K562 (cell line): Measurements from ENCODE around the gene NRM. TPM values are rescaled to one million over a fixed set of nuclear protein-coding genes. Genes with fewer than 3 reads are reported as not detected.
A peak's percentile ranks its signal among the peaks of the same experiment; 100 is the strongest.

Source experiments
- HCFC1 ChIP-seq: IDR thresholded peaks from 2 replicates; pipeline ENCODE4 v1.6.1; 2012; ENCODE audit warnings: low read depth, low read length, improper control_type of control experiment
- KLF6 ChIP-seq: fragments of 250-450 bp; sonication (Bioruptor Pico); IDR thresholded peaks from 2 replicates; pipeline ENCODE4 v1.4.0; 2020; ENCODE audit warnings: mild to moderate bottlenecking, moderate library complexity, borderline replicate concordance
- RNF2 ChIP-seq: sonication (generic); IDR thresholded peaks from 2 replicates; pipeline ENCODE4 v1.6.1; 2016
- SMAD2 ChIP-seq: fragments of 150-350 bp; IDR thresholded peaks from 2 replicates; pipeline ENCODE4 v1.6.1; 2014; ENCODE audit warnings: low read depth, mild to moderate bottlenecking, low read length
- ZNF12 ChIP-seq: sonication (generic); formaldehyde crosslinking; IDR thresholded peaks from 2 replicates; pipeline ENCODE4 v1.4.0; 2020; ENCODE audit warnings: mild to moderate bottlenecking, missing genetic modification reagents
- polyA plus RNA-seq, 8 experiments: library from polyadenylated mRNA; depleted of rRNA in 4 of 8; stranded (reverse) in 5 of 8; unstranded in 3 of 8; fragments of >200 nt; fragmentation: Nextera tagmentation in 2 of 8; fragmentation: Illumina TruSeq in 1 of 8; extraction: Ambion mirVana in 2 of 8; extraction: Trizol in 1 of 8; gene quantifications; 2 replicates each; pipeline versions ENCODE4 v1.2.1 to v1.2.3, GENCODE V29; 2011 to 2014; ENCODE audit warnings: inconsistent platforms in 1 of 8, missing spikeins in 1 of 8
- total RNA-seq, 7 experiments: library from RNA; depleted of rRNA in 6 of 7; stranded (reverse); fragments of >200 nt in 6 of 7; fragmentation: Illumina TruSeq in 2 of 7; extraction: Trizol in 2 of 7; gene quantifications; 2 replicates each; pipeline versions ENCODE4 v1.2.1 to v1.2.3, GENCODE V29; 2011 to 2021; ENCODE audit warnings: low replicate concordance in 1 of 7
- TF ChIP-seq, protein P1 (sequence below): fragments of 250-450 bp; sonication (Bioruptor Pico); IDR thresholded peaks from 2 replicates; pipeline ENCODE4 v1.4.0; 2020; ENCODE audit warnings: mild to moderate bottlenecking, moderate library complexity
- TF ChIP-seq, protein P2 (sequence below): fragments of 200-600 bp; sonication (generic); IDR thresholded peaks from one replicate; pipeline ENCODE4 v1.6.1; 2012; ENCODE audit warnings: mild to moderate bottlenecking, low read depth, low read length, inconsistent platforms
- TF ChIP-seq, protein P3 (sequence below): fragments of 450-650 bp; formaldehyde crosslinking; IDR thresholded peaks from 2 replicates; pipeline ENCODE4 v1.4.0; 2020; ENCODE audit warnings: mild to moderate bottlenecking, moderate library complexity
- TF ChIP-seq, protein P4 (sequence below): fragments of 450-650 bp; formaldehyde crosslinking; conservative IDR thresholded peaks from 2 replicates; pipeline ENCODE4 v1.4.0; 2022; ENCODE audit warnings: mild to moderate bottlenecking, missing genetic modification characterization

The NRM gene
- total and polyA plus RNA-seq, 9 of the 15 experiments (the other 6 are each of a cell fraction or from before 2014, with no cell fraction given), result 9.7 to 58.2 (median 18.1) TPM

DNA sequence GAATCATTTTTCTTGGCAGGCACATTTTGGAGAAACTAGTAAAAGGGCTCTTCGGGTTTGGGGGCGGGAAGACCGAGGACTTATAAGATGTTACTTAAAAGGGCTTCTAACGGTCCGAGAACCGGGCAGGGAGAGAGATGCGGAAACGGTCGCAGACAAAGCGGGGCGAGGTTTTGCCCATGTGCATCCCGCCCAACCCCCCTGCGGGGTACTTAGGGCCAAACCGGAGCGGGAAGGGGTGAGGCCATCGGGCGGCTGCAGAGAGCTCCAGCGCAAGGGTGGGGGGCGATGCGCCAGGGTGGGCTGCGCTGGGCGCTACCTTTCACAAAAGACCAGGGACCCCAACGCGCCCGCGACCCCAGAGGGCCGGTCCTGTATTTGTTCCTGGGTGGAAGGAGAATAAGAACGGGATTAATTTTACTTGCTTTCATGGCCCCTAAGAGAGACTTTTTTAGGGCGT, 30.0 kb upstream of the NRM start (continued):
- TF ChIP-seq, protein P1, sequence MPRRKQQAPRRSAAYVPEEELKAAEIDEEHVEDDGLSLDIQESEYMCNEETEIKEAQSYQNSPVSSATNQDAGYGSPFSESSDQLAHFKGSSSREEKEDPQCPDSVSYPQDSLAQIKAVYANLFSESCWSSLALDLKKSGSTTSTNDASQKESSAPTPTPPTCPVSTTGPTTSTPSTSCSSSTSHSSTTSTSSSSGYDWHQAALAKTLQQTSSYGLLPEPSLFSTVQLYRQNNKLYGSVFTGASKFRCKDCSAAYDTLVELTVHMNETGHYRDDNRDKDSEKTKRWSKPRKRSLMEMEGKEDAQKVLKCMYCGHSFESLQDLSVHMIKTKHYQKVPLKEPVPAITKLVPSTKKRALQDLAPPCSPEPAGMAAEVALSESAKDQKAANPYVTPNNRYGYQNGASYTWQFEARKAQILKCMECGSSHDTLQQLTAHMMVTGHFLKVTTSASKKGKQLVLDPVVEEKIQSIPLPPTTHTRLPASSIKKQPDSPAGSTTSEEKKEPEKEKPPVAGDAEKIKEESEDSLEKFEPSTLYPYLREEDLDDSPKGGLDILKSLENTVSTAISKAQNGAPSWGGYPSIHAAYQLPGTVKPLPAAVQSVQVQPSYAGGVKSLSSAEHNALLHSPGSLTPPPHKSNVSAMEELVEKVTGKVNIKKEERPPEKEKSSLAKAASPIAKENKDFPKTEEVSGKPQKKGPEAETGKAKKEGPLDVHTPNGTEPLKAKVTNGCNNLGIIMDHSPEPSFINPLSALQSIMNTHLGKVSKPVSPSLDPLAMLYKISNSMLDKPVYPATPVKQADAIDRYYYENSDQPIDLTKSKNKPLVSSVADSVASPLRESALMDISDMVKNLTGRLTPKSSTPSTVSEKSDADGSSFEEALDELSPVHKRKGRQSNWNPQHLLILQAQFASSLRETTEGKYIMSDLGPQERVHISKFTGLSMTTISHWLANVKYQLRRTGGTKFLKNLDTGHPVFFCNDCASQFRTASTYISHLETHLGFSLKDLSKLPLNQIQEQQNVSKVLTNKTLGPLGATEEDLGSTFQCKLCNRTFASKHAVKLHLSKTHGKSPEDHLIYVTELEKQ (CRISPR knock-in tag), result no peak
- TF ChIP-seq, protein P2, sequence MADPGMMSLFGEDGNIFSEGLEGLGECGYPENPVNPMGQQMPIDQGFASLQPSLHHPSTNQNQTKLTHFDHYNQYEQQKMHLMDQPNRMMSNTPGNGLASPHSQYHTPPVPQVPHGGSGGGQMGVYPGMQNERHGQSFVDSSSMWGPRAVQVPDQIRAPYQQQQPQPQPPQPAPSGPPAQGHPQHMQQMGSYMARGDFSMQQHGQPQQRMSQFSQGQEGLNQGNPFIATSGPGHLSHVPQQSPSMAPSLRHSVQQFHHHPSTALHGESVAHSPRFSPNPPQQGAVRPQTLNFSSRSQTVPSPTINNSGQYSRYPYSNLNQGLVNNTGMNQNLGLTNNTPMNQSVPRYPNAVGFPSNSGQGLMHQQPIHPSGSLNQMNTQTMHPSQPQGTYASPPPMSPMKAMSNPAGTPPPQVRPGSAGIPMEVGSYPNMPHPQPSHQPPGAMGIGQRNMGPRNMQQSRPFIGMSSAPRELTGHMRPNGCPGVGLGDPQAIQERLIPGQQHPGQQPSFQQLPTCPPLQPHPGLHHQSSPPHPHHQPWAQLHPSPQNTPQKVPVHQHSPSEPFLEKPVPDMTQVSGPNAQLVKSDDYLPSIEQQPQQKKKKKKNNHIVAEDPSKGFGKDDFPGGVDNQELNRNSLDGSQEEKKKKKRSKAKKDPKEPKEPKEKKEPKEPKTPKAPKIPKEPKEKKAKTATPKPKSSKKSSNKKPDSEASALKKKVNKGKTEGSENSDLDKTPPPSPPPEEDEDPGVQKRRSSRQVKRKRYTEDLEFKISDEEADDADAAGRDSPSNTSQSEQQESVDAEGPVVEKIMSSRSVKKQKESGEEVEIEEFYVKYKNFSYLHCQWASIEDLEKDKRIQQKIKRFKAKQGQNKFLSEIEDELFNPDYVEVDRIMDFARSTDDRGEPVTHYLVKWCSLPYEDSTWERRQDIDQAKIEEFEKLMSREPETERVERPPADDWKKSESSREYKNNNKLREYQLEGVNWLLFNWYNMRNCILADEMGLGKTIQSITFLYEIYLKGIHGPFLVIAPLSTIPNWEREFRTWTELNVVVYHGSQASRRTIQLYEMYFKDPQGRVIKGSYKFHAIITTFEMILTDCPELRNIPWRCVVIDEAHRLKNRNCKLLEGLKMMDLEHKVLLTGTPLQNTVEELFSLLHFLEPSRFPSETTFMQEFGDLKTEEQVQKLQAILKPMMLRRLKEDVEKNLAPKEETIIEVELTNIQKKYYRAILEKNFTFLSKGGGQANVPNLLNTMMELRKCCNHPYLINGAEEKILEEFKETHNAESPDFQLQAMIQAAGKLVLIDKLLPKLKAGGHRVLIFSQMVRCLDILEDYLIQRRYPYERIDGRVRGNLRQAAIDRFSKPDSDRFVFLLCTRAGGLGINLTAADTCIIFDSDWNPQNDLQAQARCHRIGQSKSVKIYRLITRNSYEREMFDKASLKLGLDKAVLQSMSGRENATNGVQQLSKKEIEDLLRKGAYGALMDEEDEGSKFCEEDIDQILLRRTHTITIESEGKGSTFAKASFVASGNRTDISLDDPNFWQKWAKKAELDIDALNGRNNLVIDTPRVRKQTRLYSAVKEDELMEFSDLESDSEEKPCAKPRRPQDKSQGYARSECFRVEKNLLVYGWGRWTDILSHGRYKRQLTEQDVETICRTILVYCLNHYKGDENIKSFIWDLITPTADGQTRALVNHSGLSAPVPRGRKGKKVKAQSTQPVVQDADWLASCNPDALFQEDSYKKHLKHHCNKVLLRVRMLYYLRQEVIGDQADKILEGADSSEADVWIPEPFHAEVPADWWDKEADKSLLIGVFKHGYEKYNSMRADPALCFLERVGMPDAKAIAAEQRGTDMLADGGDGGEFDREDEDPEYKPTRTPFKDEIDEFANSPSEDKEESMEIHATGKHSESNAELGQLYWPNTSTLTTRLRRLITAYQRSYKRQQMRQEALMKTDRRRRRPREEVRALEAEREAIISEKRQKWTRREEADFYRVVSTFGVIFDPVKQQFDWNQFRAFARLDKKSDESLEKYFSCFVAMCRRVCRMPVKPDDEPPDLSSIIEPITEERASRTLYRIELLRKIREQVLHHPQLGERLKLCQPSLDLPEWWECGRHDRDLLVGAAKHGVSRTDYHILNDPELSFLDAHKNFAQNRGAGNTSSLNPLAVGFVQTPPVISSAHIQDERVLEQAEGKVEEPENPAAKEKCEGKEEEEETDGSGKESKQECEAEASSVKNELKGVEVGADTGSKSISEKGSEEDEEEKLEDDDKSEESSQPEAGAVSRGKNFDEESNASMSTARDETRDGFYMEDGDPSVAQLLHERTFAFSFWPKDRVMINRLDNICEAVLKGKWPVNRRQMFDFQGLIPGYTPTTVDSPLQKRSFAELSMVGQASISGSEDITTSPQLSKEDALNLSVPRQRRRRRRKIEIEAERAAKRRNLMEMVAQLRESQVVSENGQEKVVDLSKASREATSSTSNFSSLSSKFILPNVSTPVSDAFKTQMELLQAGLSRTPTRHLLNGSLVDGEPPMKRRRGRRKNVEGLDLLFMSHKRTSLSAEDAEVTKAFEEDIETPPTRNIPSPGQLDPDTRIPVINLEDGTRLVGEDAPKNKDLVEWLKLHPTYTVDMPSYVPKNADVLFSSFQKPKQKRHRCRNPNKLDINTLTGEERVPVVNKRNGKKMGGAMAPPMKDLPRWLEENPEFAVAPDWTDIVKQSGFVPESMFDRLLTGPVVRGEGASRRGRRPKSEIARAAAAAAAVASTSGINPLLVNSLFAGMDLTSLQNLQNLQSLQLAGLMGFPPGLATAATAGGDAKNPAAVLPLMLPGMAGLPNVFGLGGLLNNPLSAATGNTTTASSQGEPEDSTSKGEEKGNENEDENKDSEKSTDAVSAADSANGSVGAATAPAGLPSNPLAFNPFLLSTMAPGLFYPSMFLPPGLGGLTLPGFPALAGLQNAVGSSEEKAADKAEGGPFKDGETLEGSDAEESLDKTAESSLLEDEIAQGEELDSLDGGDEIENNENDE, result peak; percentile 5
- TF ChIP-seq SMAD2, result no peak
- no peak for TF ChIP-seq HCFC1
- TF ChIP-seq RNF2, result peak; percentile 40; the same call in 1 of the 2 replicates
- TF ChIP-seq, protein P3, sequence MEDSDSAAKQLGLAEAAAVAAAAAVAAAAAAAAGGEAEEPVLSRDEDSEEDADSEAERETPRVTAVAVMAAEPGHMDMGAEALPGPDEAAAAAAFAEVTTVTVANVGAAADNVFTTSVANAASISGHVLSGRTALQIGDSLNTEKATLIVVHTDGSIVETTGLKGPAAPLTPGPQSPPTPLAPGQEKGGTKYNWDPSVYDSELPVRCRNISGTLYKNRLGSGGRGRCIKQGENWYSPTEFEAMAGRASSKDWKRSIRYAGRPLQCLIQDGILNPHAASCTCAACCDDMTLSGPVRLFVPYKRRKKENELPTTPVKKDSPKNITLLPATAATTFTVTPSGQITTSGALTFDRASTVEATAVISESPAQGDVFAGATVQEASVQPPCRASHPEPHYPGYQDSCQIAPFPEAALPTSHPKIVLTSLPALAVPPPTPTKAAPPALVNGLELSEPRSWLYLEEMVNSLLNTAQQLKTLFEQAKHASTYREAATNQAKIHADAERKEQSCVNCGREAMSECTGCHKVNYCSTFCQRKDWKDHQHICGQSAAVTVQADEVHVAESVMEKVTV, result 0 out of 2 replicates have a peak, but pooled peaks have one; percentile 11
- 0 out of 2 replicates have a peak, but pooled peaks have one; percentile 4 for TF ChIP-seq KLF6 (CRISPR knock-in tag)
- TF ChIP-seq ZNF12 (CRISPR knock-in tag), result no peak
- TF ChIP-seq, protein P4, sequence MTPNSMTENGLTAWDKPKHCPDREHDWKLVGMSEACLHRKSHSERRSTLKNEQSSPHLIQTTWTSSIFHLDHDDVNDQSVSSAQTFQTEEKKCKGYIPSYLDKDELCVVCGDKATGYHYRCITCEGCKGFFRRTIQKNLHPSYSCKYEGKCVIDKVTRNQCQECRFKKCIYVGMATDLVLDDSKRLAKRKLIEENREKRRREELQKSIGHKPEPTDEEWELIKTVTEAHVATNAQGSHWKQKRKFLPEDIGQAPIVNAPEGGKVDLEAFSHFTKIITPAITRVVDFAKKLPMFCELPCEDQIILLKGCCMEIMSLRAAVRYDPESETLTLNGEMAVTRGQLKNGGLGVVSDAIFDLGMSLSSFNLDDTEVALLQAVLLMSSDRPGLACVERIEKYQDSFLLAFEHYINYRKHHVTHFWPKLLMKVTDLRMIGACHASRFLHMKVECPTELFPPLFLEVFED (CRISPR knock-in tag), result peak; percentile 90
